HepG2 (cell line): ENCODE results near the gene KDM3B. TPM values are rescaled to one million over a fixed set of nuclear protein-coding genes. Genes with fewer than 3 reads are reported as not detected.

Experiments used
- MXD1 ChIP-seq: sonication (generic); formaldehyde crosslinking; IDR thresholded peaks from 2 replicates; pipeline ENCODE4 v1.4.0; 2020; ENCODE audit warnings: mild to moderate bottlenecking, missing genetic modification reagents
- RXRA ChIP-seq: sonication (generic); formaldehyde crosslinking; IDR thresholded peaks from 2 replicates; pipeline ENCODE4 v1.5.1; 2020; ENCODE audit warnings: missing genetic modification reagents
- SAFB2 ChIP-seq: sonication (generic); formaldehyde crosslinking; IDR thresholded peaks from 2 replicates; pipeline ENCODE4 v1.5.1; 2020; ENCODE audit warnings: missing genetic modification reagents, low read depth, mild to moderate bottlenecking, borderline replicate concordance
- STAG1 ChIP-seq: sonication (generic); formaldehyde crosslinking; IDR thresholded peaks from 2 replicates; pipeline ENCODE4 v1.4.0; 2020; ENCODE audit warnings: missing genetic modification reagents
- TFE3 ChIP-seq: IDR thresholded peaks from 2 replicates; pipeline ENCODE4 v1.6.1; 2016
- TOPORS ChIP-seq: sonication (generic); formaldehyde crosslinking; IDR thresholded peaks from 2 replicates; pipeline ENCODE4 v1.8.0; 2023; ENCODE audit warnings: mild to moderate bottlenecking, missing genetic modification reagents
- ZBTB40 ChIP-seq, 2 experiments: fragments of 450-650 bp in 1 of 2; sonication (generic) in 1 of 2; formaldehyde crosslinking in 1 of 2; IDR thresholded peaks; 2 replicates each; pipeline versions ENCODE4 v1.6.1 to v1.8.0; 2016 to 2022; ENCODE audit warnings: antibody characterized with exemption in 1 of 2, mild to moderate bottlenecking in 1 of 2, missing genetic modification reagents in 1 of 2
- ZNF17 ChIP-seq: sonication (generic); formaldehyde crosslinking; IDR thresholded peaks from 2 replicates; pipeline ENCODE4 v1.5.0; 2020; ENCODE audit warnings: mild to moderate bottlenecking, missing genetic modification reagents
- ZNF362 ChIP-seq: sonication (generic); formaldehyde crosslinking; IDR thresholded peaks from 2 replicates; pipeline ENCODE4 v1.4.0; 2020; ENCODE audit warnings: missing genetic modification reagents, mild to moderate bottlenecking, borderline replicate concordance
- ZNF782 ChIP-seq: sonication (generic); formaldehyde crosslinking; IDR thresholded peaks from 2 replicates; pipeline ENCODE4 v1.4.0; 2020; ENCODE audit warnings: missing genetic modification reagents, mild to moderate bottlenecking, borderline replicate concordance
- polyA plus RNA-seq, 8 experiments: library from polyadenylated mRNA; depleted of rRNA in 3 of 8; stranded (reverse) in 7 of 8; unstranded in 1 of 8; fragments of >200 nt; fragmentation: Illumina TruSeq in 4 of 8; extraction: Trizol in 4 of 8; gene quantifications; 2 replicates each; pipeline versions ENCODE4 v1.2.1 to v1.2.3, GENCODE V29; 2011 to 2016; ENCODE audit warnings: low read depth in 4 of 8, missing spikeins in 1 of 8, mixed read lengths in 1 of 8; ENCODE audit not compliant: insufficient read depth in 1 of 8
- total RNA-seq, 5 experiments: library from RNA; depleted of rRNA; stranded (reverse); fragments of >200 nt; fragmentation: Illumina TruSeq; extraction: Trizol; gene quantifications; 2 replicates each; pipeline ENCODE4 v1.2.3, GENCODE V29; 2016; ENCODE audit warnings: low read depth in 1 of 5

KDM3B gene
- total and polyA plus RNA-seq, 2 of the 13 experiments (the other 11 are each of a cell fraction or from before 2014, with no cell fraction given) = 19.7 to 34.3 TPM

DNA sequence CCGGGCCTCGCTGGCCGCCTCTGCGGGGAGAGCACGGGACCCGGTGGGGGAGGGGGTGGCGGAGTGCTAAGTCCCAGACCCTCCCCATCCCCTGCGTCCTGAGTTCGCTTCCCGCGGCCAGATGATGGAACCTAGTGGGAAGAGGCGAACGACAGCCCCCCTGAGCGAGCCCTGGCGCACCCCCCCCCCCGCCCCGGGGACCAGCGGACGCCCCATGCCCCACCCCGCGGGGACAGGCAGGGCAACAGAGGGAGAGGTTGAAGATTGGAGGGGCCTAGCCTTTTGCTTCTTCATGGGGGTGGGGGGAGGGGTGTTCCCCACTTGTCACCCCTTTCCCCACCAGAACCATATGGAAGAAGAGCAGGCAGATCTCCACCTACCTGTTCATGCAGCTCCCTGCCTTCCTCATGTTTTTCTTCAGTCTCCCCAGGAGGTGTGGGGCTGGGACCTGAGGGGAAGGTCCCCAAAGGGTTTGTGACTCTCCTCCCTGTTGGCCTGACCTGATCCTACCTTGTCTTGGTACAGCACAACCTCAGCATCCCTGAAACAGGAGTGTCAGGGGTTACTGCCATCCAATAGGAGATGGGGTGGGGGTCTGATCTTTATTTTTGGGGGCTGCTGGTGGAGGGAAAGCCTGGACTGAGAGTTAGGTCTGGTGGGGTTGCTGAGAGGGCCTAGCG lies 13.9 kb upstream of the KDM3B start (continued):
- TF ChIP-seq STAG1 (CRISPR knock-in tag) (peak; percentile 17; the same call in 1 of the 2 replicates), MXD1 (CRISPR knock-in tag) (0 out of 2 replicates have a peak, but pooled peaks have one; percentile 7), ZNF782 (CRISPR knock-in tag) (0 out of 2 replicates have a peak, but pooled peaks have one; percentile 8), SAFB2 (CRISPR knock-in tag) (no peak), RXRA (CRISPR knock-in tag) (peak; percentile 5; the same call in 1 of the 2 replicates), ZNF17 (CRISPR knock-in tag) (no peak), TOPORS (0 out of 2 replicates have a peak, but pooled peaks have one; percentile 8), TFE3 (peak; percentile 78; the same call in 1 of the 2 replicates), ZNF362 (0 out of 2 replicates have a peak, but pooled peaks have one; percentile 5), ZBTB40 (IDR thresholded peaks at IDR 0.05) (no peak), ZBTB40 (CRISPR knock-in tag; IDR thresholded peaks at IDR 0.05) (no peak; the same call in 1 of the 2 replicates)
